ENCODE results near the gene CCDC60.

The CCDC60 gene

DNA sequence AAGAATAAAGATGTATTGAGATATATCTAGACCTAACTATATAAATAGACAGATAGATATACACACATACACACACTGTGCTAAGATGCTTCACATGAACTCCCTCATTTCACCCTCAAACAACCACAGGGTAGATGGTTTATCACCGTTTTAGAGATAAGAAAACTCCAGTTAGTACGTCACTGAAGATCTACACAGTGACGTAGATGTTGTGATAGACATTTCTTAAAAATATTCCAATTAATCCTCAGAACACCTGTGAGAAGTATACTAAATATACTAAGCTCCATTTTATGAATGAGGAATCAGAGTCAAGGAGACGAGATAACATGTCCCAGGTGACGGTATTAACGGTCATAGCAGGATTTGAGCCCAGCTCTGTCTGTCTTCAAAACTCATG lies 31.5 kb downstream of the CCDC60 start:
- DNase-seq (ENCODE audit: low read depth in 1 of 2, low spot score in 1 of 2) = no peak
- Histone ChIP-seq H3K4me3 (replicated peaks; ENCODE audit: insufficient read depth, low read length) (no peak overlapping the region), H3K27me3 (ENCODE audit: insufficient read depth, poor library complexity, severe bottlenecking) (no peaks in the 10 kb centered on the region), H3K27ac (replicated peaks) (no peak overlapping the region)
- TF ChIP-seq GABPA (IDR thresholded peaks at IDR 0.05; ENCODE audit: low read depth) (no peak), CTCF (IDR thresholded peaks at IDR 0.05; ENCODE audit: insufficient read depth, low read length) (no peak), SPI1 (IDR thresholded peaks at IDR 0.05; ENCODE audit: borderline replicate concordance, low read depth) (no peak), REST (IDR thresholded peaks at IDR 0.05; ENCODE audit: insufficient replicate concordance, low read depth) (no peak), POLR2AphosphoS5 (IDR thresholded peaks at IDR 0.05; ENCODE audit: low read depth) (no peak)

DNA sequence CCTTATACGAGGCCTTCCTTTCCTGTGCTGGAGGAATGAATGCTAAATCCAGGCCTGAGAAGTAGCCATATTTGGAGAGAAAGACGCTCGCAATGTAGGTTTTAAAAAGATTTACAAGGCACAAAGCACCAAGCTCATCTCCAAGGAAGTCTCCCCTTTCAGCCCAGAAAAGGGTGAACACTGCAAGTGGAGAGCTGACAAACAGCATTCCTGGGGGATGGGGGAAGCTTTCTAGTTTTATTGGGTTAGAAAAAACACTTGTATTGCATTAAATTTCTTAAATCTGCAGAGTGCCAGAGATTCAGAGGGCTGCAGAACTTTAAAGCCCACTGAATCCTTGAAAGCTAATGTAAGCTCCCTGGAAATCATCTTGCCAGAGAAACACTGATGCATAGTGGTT lies 34.6 kb downstream of the CCDC60 start:
- Histone ChIP-seq H3K27me3 (ENCODE audit: insufficient read depth, poor library complexity, severe bottlenecking) (no peaks in the 10 kb centered on the region), H3K27ac (replicated peaks) (no peak overlapping the region), H3K4me3 (replicated peaks; ENCODE audit: insufficient read depth, low read length) (no peak overlapping the region)
- TF ChIP-seq GABPA (IDR thresholded peaks at IDR 0.05; ENCODE audit: low read depth) (no peak), CTCF (IDR thresholded peaks at IDR 0.05; ENCODE audit: insufficient read depth, low read length) (no peak), SPI1 (IDR thresholded peaks at IDR 0.05; ENCODE audit: borderline replicate concordance, low read depth) (no peak), REST (IDR thresholded peaks at IDR 0.05; ENCODE audit: insufficient replicate concordance, low read depth) (no peak), POLR2AphosphoS5 (IDR thresholded peaks at IDR 0.05; ENCODE audit: low read depth) (no peak)
- DNase-seq (ENCODE audit: low read depth in 1 of 2, low spot score in 1 of 2) = no peak

DNA sequence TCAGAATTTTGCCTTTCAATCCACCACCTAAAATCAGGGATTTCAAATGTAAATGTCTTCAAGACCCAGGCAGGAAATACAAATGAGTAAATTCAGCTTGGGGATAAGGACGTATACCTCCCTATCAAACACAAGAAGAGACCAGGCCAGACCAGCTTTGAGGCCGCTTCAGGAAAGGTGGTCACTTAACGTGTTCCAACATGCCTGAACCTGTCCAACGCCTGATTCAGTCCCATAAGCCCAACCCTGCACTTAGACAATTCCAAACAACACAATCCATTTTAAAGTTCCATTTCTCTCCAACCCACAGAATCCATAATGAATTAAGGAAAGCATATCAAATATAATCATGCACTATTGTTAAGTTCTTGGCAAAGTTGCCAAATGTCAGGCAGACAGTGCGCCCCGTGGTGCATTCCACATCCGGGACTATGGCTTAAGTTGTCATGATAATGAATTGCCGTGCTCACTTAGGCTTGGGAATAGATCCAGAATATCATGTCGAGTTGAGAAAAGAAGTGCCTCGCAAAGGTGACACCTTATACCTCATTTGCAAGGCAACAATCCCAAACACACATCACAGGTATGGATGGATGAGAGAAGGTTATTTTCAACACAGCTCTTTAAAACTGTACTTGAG lies 35.5 kb downstream of the CCDC60 start:
- no peak overlapping the region for H3K4me3 ChIP-seq (replicated peaks; ENCODE audit: insufficient read depth, low read length)
- TF ChIP-seq SPI1 (IDR thresholded peaks at IDR 0.05; ENCODE audit: borderline replicate concordance, low read depth) (no peak), CTCF (IDR thresholded peaks at IDR 0.05; ENCODE audit: insufficient read depth, low read length) (no peak), REST (IDR thresholded peaks at IDR 0.05; ENCODE audit: insufficient replicate concordance, low read depth) (no peak), GABPA (IDR thresholded peaks at IDR 0.05; ENCODE audit: low read depth) (no peak), POLR2AphosphoS5 (IDR thresholded peaks at IDR 0.05; ENCODE audit: low read depth) (no peak)
- no peak overlapping the region for H3K27ac ChIP-seq (replicated peaks)
- DNase-seq (ENCODE audit: low read depth in 1 of 2, low spot score in 1 of 2) = no peak
- no peaks in the 10 kb centered on the region for H3K27me3 ChIP-seq (ENCODE audit: insufficient read depth, poor library complexity, severe bottlenecking)
